HepG2 (cell line): Measurements from ENCODE around the gene RBBP8NL. TPM values are rescaled to one million over a fixed set of nuclear protein-coding genes. Genes with fewer than 3 reads are reported as not detected.
A peak's percentile ranks its signal among the peaks of the same experiment; 100 is the strongest.

Experiments used
- CSRNP2 ChIP-seq: sonication (generic); formaldehyde crosslinking; conservative IDR thresholded peaks from 2 replicates; pipeline ENCODE4 v1.8.0; 2022; ENCODE audit warnings: low read depth, missing genetic modification reagents
- FOXA3 ChIP-seq: IDR thresholded peaks from 2 replicates; pipeline ENCODE4 v1.6.1; 2016; ENCODE audit warnings: missing genetic modification reagents, missing compliant biosample characterization
- FOXP4 ChIP-seq: sonication (generic); formaldehyde crosslinking; IDR thresholded peaks from 2 replicates; pipeline ENCODE4 v1.4.0; 2020; ENCODE audit warnings: missing genetic modification reagents
- MBNL3 ChIP-seq: fragments of 250-450 bp; sonication (Bioruptor Pico); conservative IDR thresholded peaks from 2 replicates; pipeline ENCODE4 v1.8.0; 2022; ENCODE audit warnings: mild to moderate bottlenecking, inconsistent platforms
- MXI1 ChIP-seq: IDR thresholded peaks from 3 replicates; pipeline ENCODE4 v1.6.1; 2012; ENCODE audit warnings: low read depth, low read length, inconsistent platforms, borderline replicate concordance
- NCOA2 ChIP-seq: sonication (generic); formaldehyde crosslinking; IDR thresholded peaks from 2 replicates; pipeline ENCODE4 v1.8.0; 2022; ENCODE audit warnings: inconsistent platforms
- NFKBIZ ChIP-seq: IDR thresholded peaks from 2 replicates; pipeline ENCODE4 v1.6.1; 2018; ENCODE audit warnings: missing genetic modification reagents, missing compliant biosample characterization
- NR2F1 ChIP-seq, 2 experiments: fragments of 450-650 bp in 1 of 2; formaldehyde crosslinking in 1 of 2; IDR thresholded peaks; 2 replicates each; pipeline versions ENCODE4 v1.5.0 to v1.6.1; 2016 to 2020; ENCODE audit warnings: mild to moderate bottlenecking in 1 of 2, missing compliant biosample characterization in 1 of 2, missing genetic modification reagents in 1 of 2, moderate library complexity in 1 of 2
- PHF21A ChIP-seq: sonication (generic); formaldehyde crosslinking; IDR thresholded peaks from 2 replicates; pipeline ENCODE4 v1.5.0; 2020; ENCODE audit warnings: mild to moderate bottlenecking, missing genetic modification reagents
- STAT5B ChIP-seq: sonication (generic); formaldehyde crosslinking; IDR thresholded peaks from 2 replicates; pipeline ENCODE4 v1.4.0; 2020; ENCODE audit warnings: missing genetic modification reagents
- ZFX ChIP-seq: sonication (generic); formaldehyde crosslinking; IDR thresholded peaks from 2 replicates; pipeline ENCODE4 v1.4.0; 2020; ENCODE audit warnings: mild to moderate bottlenecking, low read depth, missing genetic modification reagents, moderate library complexity
- ZNF12 ChIP-seq: sonication (generic); formaldehyde crosslinking; IDR thresholded peaks from 2 replicates; pipeline ENCODE4 v1.5.0; 2020; ENCODE audit warnings: missing genetic modification reagents
- ZNF280D ChIP-seq: sonication (generic); formaldehyde crosslinking; IDR thresholded peaks from 2 replicates; pipeline ENCODE4 v1.5.1; 2020; ENCODE audit warnings: mild to moderate bottlenecking, missing genetic modification reagents
- ZNF326 ChIP-seq: sonication (generic); formaldehyde crosslinking; IDR thresholded peaks from 2 replicates; pipeline ENCODE4 v1.4.0; 2020; ENCODE audit warnings: missing genetic modification reagents, borderline replicate concordance
- ZNF362 ChIP-seq: sonication (generic); formaldehyde crosslinking; IDR thresholded peaks from 2 replicates; pipeline ENCODE4 v1.4.0; 2020; ENCODE audit warnings: missing genetic modification reagents, mild to moderate bottlenecking, borderline replicate concordance
- ZNF460 ChIP-seq: sonication (generic); formaldehyde crosslinking; IDR thresholded peaks from 2 replicates; pipeline ENCODE4 v1.5.1; 2020; ENCODE audit warnings: missing genetic modification reagents, mild to moderate bottlenecking, borderline replicate concordance
- ZNF501 ChIP-seq: sonication (generic); formaldehyde crosslinking; IDR thresholded peaks from 2 replicates; pipeline ENCODE4 v1.5.1; 2020; ENCODE audit warnings: mild to moderate bottlenecking, moderate library complexity, missing genetic modification reagents
- ZNF550 ChIP-seq: sonication (generic); formaldehyde crosslinking; IDR thresholded peaks from 2 replicates; pipeline ENCODE4 v1.4.0; 2020; ENCODE audit warnings: mild to moderate bottlenecking, missing genetic modification reagents, borderline replicate concordance
- ZNF570 ChIP-seq: sonication (generic); formaldehyde crosslinking; IDR thresholded peaks from 2 replicates; pipeline ENCODE4 v1.4.0; 2020; ENCODE audit warnings: mild to moderate bottlenecking, missing genetic modification reagents, borderline replicate concordance
- ZNF891 ChIP-seq: sonication (generic); formaldehyde crosslinking; IDR thresholded peaks from 2 replicates; pipeline ENCODE4 v1.5.0; 2020; ENCODE audit warnings: mild to moderate bottlenecking, missing genetic modification reagents
- polyA plus RNA-seq, 8 experiments: library from polyadenylated mRNA; depleted of rRNA in 3 of 8; stranded (reverse) in 7 of 8; unstranded in 1 of 8; fragments of >200 nt; fragmentation: Illumina TruSeq in 4 of 8; extraction: Trizol in 4 of 8; gene quantifications; 2 replicates each; pipeline versions ENCODE4 v1.2.1 to v1.2.3, GENCODE V29; 2011 to 2016; ENCODE audit warnings: low read depth in 4 of 8, missing spikeins in 1 of 8, mixed read lengths in 1 of 8; ENCODE audit not compliant: insufficient read depth in 1 of 8
- total RNA-seq, 5 experiments: library from RNA; depleted of rRNA; stranded (reverse); fragments of >200 nt; fragmentation: Illumina TruSeq; extraction: Trizol; gene quantifications; 2 replicates each; pipeline ENCODE4 v1.2.3, GENCODE V29; 2016; ENCODE audit warnings: low read depth in 1 of 5
- TF ChIP-seq, protein P1 (sequence below): IDR thresholded peaks from 2 replicates; pipeline ENCODE4 v1.6.1; 2016; ENCODE audit warnings: missing genetic modification reagents, missing compliant biosample characterization

Gene RBBP8NL
- total and polyA plus RNA-seq, 2 of the 13 experiments (the other 11 are each of a cell fraction or from before 2014, with no cell fraction given), result 0.69 to 0.86 TPM

GRCh38 chr20:62366370-62367135 is 60.8 kb downstream of the RBBP8NL start (continued):
- TF ChIP-seq CSRNP2 (no peak), PHF21A (CRISPR knock-in tag) (peak; percentile 76), STAT5B (CRISPR knock-in tag) (0 out of 2 replicates have a peak, but pooled peaks have one; percentile 20), ZNF280D (CRISPR knock-in tag) (no peak), ZFX (CRISPR knock-in tag) (0 out of 2 replicates have a peak, but pooled peaks have one; percentile 37), ZNF550 (0 out of 2 replicates have a peak, but pooled peaks have one; percentile 15), MXI1 (peak; percentile 47; the same call in 1 of the 3 replicates), ZNF891 (CRISPR knock-in tag) (no peak), MBNL3 (CRISPR knock-in tag) (no peak), FOXA3 (CRISPR knock-in tag) (no peak), ZNF501 (peak; percentile 72; the same call in 1 of the 2 replicates), NR2F1 (CRISPR knock-in tag; IDR thresholded peaks at IDR 0.05) (no peak), NFKBIZ (CRISPR knock-in tag) (no peak), ZNF362 (CRISPR knock-in tag) (no peak), ZNF12 (CRISPR knock-in tag) (no peak), ZNF326 (CRISPR knock-in tag) (no peak), ZNF460 (CRISPR knock-in tag) (no peak), ZNF570 (CRISPR knock-in tag) (no peak), NCOA2 (peak; percentile 39; the same call in 1 of the 2 replicates), FOXP4 (CRISPR knock-in tag) (peak; percentile 46; the same call in 1 of the 2 replicates)
- TF ChIP-seq, protein P1, sequence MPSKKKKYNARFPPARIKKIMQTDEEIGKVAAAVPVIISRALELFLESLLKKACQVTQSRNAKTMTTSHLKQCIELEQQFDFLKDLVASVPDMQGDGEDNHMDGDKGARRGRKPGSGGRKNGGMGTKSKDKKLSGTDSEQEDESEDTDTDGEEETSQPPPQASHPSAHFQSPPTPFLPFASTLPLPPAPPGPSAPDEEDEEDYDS, result peak; percentile 22; the same call in 1 of the 2 replicates
